HG03457 (cell line): Measurements from ENCODE around the gene PHOSPHO1.
A peak's percentile ranks its signal among the peaks of the same experiment; 100 is the strongest.
"Not testable (repeated sequence)": the region's sequence is repeated elsewhere in the genome, so short reads cannot be mapped to it uniquely, and the experiment has no call there.

ENCODE experiments used
- ATAC-seq: cut with Tn5 transposase; IDR thresholded peaks from one replicate; pipeline ENCODE4 v1.9.1; 2021; ENCODE audit warnings: moderate number of reproducible peaks; ENCODE audit not compliant: unreplicated experiment

PHOSPHO1 gene, protein sequence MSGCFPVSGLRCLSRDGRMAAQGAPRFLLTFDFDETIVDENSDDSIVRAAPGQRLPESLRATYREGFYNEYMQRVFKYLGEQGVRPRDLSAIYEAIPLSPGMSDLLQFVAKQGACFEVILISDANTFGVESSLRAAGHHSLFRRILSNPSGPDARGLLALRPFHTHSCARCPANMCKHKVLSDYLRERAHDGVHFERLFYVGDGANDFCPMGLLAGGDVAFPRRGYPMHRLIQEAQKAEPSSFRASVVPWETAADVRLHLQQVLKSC

DNA sequence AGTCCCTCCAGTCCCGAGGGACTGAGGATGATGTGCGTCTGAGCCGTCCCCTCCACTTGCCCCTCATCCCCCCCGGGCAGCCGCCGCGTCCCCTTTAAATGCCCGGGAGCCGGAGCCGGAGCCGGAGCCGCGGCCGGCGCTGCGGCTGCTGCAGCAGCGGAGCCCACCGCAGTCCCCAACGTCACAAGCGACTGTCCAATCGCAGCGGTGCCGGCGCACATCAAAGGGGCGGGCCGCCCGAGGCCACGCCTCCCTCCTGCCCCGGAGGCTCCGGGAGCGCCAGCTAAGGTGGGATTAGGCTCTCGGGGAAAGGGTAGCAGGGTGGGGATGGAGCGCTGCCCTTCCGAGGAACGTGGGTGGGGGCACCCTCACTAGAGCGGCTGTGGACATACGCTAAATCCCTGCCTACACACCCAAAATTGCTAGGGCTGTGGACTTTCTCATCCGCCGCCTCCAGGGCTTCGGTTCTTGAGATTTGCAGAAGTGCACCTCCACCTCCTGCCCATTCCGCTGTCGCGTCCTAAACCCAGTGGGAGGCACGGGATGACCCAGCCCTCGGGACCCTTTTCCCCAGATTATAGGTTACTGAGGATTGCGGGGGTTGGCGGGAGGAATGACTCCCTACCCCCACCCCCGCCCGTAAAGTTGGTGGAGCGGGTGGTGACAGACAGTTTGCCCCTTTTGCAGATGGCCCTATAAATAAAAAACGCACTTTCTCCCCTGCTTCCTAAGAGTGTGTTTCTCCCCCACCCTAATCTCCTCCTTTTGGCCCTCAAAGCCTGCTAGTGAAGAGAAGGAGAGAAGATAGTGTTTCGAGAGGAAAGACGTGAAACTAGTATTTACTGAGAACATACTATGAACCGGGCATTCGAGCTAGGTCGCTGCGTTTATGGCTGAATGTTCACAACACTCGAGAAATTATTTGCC lies at the start of gene PHOSPHO1:
PHOSPHO1 (minus strand) TSS at position 152 of the 927 bp plus-strand sequence. CDS start 4,096 bp downstream, outside the sequence.
- ATAC-seq = peak; percentile 53

DNA sequence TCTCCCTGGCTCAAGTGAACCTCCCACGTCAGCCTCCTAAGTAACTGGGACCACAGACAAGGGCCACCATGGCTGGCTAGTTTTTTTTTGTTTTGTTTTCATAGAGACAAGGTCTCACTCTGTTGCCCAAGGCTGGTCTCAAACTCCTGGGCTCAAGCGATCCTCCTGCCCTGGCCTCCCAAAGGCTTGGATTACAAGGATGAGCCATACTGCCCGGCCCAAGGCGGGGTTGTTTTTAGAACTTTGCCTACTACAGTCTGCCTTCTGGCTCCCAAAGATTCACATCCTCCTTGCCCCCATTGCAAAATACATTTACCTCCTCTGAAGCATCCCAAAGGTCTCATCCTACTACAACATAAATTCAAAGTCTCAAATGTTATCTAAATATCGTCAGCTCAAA lies 49.5 kb upstream of the PHOSPHO1 start:
- no peak for ATAC-seq

DNA sequence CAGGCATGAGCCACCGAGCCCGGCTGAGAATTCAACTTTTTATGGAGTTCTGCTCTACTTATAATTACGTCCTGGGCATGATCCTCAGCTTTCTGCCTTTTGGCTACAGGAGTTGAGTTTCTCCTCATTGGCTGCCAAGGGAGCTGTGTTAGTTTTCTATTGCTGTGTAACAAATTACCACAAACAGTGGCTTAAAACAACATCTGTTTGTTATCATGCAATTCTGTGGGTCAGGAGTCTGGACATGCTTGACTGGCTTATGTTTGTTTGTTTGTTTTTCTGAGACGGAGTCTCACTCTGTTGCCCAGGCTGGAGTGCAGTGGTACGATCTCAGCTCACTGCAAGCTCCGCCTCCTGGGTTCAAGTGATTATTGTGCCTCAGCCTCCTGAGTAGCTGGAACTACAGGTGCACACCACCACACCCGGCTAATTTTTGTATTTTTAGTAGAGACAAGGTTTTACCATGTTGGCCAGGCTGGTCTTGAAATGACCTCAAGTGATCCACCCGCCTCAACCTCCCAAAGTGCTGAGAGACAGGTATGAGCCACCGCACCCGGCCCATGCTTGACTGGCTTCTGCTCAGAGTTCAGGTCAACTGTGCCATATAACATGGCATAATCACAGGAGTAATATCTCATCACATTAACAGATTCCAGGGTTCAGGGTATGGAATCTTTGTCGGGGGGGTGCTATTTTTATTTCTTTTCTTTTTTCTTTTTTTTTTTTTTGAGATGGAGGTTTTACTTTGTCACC lies 48.9 kb upstream of the PHOSPHO1 start:
- ATAC-seq = not testable (repeated sequence)

DNA sequence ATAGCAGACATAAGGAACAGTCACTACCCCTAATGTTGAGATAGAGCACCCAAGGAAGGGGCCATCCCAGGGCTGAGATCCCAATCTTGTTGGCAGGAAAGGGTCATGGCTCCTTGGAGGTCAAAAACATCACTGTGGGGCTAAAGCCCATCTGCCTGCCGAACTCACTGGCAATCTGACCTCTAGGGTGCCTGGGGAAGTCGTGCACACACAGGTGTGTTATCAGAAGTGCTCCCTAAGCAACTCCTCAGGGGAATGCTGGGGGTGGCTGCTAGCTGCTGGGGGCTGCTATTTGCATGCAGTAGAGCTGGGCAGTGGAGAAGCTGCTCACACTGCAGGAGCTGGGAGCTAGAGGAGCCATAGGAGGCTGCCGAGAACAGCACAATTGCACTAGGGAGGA lies 47.5 kb upstream of the PHOSPHO1 start:
- no peak for ATAC-seq

DNA sequence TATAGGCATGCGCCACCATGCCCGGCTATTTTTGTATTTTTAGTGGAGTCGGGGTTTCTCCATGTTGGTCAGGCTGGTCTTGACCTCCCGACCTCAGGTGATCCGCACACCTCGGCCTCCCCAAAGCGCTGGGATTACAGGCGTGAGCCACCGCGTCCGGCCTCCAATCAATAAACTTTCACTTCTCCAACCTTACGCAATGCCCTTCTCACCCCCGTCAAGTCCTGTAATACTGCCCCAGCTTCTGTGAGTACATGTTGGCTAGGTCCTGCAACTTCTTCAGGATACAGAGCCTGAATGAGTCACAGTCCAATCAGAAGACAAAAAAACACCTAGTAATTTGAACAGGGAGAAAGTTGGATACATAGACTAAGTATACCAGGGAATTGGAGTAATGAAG lies 47.1 kb upstream of the PHOSPHO1 start:
- no peak for ATAC-seq

DNA sequence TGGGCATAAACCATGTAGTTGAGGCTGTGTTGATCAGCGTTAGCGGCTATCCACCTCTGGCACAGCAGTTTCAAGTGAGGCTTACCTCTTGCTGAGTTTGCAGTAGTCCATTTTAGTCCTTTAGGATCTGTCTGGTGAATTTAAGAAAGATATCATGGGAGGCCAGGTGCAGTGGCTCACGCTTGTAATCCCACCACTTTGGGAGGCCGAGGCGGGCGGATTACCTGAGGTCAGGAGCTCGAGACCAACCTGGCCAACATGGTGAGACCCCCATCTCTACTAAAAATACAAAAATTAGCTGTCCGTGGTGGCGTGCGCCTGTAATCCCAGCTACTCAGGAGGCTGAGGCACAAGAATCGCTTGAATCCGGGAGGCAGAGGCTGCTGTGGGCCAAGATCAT lies 45.4 kb upstream of the PHOSPHO1 start:
- not testable (repeated sequence) for ATAC-seq

DNA sequence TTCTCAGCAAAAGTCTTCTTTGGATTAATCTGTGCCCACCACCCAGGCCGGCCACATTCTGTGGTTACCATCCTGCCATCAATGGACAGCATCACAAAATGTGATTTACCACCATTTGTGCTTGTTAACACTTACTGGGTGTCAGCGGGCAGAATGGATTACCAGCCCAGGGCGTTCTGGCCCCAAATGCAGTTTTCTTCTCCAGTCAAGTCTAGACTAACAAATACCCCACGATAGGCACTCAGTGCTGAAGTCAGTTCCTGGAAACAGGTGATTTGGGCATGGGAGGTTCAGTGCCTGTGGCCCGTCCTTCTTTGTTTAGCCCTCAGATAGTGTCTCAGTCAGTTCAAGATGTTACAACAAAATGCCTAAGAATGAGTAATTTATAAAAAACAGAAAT lies 38.8 kb upstream of the PHOSPHO1 start:
- no peak for ATAC-seq

DNA sequence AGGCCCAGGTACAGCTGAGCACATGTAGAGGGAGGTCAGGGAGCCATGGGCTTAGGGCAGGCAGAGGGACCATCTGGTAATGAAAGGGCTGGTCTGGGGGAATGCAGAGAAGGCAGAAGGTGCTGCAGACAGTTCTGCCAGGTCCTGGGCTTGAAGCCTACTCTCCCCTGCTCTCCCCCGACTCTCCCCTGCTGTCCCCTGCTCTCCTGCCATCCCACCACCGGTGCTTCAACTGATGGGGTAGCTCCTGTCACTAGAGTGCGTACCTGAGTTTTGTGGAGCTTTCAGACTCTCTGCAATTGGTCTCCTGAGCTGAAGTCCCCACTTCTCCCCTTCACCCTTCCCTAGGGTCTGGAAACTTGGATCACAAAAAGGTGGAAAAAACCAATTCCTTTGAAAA lies 37.3 kb upstream of the PHOSPHO1 start:
- no peak for ATAC-seq

DNA sequence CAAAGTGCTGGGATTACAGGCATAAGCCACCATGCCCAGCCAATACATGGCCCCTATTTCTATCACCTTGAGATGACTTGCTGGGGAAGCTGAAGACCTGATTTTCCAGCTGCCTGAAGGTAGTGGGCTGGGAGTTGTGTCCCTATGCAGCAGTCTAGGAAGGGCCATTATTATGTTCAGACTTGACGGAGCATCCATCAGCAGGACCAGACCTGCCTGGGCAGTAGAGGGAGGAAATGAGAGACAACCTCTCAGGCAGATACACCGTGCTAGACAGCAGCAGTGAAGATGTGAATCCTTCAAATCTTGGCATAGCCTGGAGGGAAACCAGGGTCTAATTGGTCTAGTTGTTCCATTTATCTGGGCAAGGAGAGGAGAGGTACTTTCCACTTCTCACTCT lies 35.6 kb upstream of the PHOSPHO1 start:
- no peak for ATAC-seq

DNA sequence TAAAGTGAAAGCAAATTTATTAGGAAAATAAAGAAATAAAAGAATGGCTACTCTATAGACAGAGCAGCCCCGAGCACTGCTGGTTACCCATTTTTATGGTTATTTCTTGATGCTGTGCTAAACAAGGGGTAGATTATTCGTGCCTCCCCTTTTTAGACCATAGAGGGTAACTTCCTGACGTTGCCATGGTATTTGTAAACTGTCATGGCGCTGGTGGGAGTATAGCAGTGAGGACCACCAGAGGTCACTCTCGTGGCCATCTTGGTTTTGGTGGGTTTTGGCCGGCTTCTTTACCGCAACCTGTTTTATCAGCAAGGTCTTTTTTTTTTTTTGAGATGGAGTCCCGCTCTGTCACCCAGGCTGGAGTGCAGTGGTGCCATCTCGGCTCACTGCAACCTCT lies 31.0 kb upstream of the PHOSPHO1 start:
- not testable (repeated sequence) for ATAC-seq

DNA sequence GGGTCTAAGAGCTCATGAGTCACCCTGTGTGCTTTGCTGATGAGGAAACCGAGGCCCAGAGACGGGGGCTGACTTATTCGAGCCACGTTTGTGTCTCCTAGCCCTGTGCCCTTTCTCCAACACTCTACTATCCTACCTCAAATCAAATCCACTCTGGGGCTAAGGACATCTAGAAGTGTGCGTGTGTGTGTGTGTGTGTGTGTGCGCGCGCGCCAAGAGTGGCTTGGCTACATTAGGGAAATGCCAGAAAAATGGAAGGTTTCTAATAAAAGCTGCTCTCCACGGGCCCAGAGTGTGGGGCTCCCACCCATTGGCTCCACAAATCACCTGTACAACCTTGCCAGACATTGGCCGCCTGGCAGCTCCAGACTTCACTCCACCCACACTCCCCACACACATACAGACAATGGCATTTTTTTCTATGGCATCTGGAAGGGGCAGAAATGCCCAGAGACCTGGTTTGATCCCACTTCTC lies 30.3 kb upstream of the PHOSPHO1 start:
- no peak for ATAC-seq

DNA sequence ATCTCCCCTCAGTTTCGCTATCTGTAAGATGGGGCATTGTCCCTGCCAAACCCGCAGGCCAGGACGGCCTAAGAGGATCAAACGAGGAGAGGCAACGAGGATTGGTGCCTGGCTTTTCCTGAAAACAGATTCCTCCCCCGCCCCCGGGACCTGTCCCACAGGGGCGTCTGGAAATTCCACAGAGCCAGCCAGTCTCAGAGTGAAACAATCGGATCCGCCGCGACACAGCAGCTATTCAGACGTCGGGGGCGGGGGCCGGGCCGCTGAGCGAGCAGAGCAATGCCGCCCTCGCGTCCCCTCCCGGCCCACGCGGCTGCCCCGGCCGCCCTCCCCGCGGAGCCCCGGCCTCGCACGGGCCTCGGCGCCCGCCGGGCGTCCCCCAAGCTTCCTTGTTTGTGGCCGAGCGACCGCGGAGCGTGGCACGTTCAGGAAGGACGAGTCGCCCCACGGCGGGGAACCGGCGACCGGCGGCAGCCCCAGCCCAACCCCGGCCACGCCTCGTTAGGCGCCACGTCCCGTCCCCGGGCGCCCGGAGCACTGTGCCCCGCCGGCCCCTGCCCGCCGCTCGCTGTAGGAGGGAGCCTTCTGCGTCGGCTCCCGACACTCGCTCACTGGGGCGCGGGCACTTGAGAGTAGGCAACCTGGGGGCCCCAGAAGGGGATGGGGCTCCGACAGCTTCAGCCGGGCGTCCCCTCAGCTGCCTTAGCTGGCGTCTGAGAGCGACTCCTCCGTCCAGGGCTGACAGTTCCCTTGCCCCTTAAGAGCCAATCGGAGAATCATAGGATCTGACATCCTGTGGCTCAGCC lies 29.6 kb upstream of the PHOSPHO1 start:
- ATAC-seq = no peak

DNA sequence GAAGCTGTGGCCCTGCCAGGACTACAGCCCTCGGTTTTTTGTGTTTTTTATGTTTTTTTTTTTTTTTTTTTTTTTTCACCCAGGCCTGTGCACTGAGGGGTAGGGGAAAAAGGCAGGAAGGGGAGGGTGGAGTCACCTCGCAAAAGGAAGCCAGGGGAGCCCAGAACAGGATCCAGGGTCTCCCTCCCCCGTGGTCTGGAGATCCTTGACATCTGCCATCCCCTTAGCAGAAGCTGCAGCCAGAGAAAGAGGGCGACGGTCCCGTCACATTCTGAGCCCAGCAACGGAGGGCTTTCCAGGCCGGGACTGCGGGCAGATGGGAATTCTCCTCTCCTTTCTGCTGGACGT lies 29.1 kb upstream of the PHOSPHO1 start:
- no peak for ATAC-seq

DNA sequence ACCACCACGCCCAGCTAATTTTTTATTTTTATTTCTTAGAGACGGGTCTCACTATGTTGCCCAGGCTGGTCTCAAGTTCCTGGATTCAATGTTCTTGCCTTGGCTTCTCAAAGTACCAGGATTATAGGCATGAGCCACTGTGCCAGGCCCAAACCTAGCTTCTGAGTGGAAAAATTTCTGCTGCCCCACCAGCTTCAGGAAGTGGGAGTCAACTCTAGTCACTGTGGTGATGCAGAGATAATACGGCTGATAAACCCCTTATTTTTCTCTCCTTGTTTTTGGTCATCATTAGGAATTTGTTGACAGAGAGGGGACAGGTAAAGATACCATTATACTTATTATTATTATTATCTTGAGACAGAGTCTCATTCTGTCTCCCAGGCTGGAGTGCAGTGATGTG lies 27.8 kb upstream of the PHOSPHO1 start:
- no peak for ATAC-seq

DNA sequence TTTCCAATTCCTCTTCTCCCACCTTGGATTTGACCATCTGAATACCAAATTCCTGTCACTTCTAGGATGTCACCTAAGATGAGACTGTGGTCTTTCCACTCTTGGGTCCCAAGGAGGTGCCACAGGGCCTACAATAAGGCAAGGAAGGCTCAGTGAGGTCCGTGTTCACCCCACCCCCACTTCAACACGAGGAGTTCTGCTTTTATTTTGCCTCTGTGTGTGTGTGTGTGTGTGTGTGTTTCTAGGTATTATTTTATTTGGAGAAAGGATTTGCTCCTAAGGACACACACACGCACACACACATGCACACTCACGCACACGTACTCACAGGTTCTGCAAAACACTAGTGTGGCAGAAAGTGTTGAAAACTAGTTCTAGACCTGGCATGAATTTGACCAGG lies 24.5 kb upstream of the PHOSPHO1 start:
- ATAC-seq = no peak

DNA sequence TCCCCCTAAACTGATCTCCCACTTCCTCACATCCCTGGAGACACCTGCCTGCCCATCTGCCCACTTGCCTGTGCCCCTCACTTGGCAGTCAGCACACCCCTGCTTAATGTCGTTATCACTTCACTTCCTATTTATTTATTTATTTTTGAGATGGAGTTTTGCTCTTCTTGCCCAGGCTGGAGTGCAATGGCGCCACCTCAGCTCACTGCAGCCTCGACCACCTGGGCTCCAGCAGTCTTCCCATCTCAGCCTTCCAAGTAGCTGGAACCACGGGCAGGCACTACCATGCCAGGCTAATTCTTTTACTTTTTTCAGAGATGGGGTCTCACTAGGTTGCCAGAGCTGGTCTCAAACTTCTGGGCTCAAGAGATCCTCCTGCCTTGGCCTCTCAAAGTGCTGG lies 23.5 kb upstream of the PHOSPHO1 start:
- no peak for ATAC-seq

DNA sequence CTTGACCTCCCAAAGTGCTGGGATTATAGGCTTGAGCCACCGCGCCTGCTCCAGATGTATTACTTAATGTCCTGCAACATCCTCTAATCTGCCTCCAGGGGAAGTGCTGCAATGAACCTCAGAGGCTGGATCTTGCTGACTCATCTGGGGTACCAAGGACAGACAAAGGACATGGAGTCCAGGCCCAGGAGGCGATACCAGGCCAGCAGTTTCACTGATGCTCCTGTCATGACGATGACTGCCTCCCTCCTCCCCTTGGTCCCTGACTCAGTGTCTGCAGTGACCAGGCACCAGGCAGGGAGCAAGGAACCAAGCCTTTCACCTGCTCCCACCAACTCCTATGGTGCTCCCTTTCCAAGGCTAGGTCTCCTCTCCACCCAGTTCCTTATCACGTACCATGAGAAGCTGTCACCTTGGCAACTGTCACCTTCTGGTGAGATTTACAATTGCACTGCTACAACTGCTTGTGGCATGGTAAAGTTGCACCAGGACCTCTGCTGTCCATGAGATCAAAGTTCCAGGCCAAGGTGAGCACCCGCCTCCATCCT lies 21.6 kb upstream of the PHOSPHO1 start:
- ATAC-seq = no peak

DNA sequence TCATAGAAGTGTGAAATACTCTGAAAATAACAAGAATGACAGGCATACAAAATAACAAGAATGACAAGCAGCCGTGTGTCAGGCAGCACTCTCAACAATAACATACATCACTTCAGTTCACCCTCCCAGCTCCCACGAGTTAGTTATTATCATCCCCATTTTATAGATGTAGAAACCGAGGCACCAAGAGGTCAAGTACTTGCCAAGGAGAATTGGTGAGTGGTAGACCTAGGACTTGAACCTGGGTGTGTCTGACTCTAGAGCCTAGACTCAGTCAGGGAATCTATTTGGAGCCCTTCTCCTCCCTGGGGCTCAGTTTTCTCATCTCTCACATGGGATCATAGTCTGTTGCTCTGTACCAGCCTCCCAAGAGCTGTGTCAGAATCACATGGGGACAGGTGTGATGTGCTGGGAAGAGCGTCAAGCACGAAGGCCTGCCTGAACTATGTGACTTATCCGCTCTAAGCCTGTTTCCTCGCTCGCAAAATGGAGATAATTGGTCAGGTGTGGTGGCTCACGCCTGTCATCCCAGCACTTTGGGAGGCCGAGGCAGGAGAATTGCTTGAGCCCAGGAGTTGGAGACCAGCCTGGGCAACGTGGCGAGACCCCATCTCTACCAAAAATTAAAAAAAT lies 19.4 kb upstream of the PHOSPHO1 start:
- no peak for ATAC-seq

DNA sequence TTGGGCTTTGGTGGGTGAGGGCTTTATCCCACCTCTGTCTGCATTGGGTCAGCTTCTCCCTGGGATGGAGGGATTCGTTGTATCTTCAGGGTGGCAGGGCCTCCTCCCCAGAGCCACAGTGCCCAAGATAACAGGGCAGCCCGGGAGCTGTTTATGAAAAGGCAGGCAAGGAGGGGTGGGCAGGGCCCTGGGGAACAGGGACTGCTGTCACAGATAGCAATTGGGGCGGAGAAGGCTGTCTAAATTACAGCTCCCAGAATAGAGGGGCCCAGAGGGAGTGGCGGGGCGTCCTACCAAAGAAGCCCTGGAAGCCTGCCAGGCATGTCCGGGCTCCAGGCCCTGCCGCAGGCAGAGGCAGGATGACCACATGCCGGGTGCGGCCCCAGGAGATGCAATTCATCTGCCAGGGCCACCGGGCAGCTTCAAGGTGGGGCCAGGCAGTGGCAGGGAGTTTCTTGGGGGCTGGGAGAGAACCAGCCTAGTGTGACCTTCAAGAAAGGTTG lies 18.8 kb upstream of the PHOSPHO1 start:
- ATAC-seq = no peak

DNA sequence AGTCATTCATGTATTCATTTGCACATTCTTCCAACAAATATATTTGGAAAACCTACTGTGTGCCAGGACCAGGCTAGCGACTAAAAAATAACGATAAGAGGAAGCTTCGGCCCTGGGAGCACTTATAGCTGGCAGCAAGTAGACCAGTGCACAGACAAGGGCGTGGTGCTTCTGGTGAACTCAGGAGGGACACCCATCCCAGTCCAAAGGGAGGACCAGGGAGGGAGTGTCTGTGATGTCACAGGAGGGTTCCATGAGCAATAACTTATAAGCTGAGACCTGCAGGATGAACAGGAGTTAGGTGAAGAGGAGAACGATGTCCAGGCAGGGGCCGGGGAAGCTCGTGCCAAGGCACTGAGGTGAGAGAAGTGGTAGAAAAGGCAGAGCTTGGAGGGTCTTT lies 17.4 kb upstream of the PHOSPHO1 start:
- no peak for ATAC-seq
